B cell (primary cell): ENCODE results near the gene H1-8. TPM values are rescaled to one million over a fixed set of nuclear protein-coding genes. Genes with fewer than 3 reads are reported as not detected.

Experiments used
- ATAC-seq: fragments of 200-7000 bp; cut with Tn5 transposase; one replicate; pipeline ENCODE4 v1.10.0; 2021; ENCODE audit warnings: low read depth, mild to moderate bottlenecking, moderate number of reproducible peaks, moderate library complexity
- CTCF ChIA-PET: fragments of 350-600 bp; sonication (Branson Sonifier 250); formaldehyde crosslinking; loops from one replicate; lab custom pipeline; 2021; ENCODE audit warnings: antibody characterized with exemption, inconsistent platforms; lab: Charles Lee
- POLR2A ChIA-PET: fragments of 350-600 bp; sonication (Branson Sonifier 250); formaldehyde crosslinking; loops from one replicate; lab custom pipeline; 2021; ENCODE audit warnings: antibody characterized with exemption; lab: Charles Lee
- DNase-seq: peaks from one replicate; pipeline ENCODE4 v3.0.0; 2013
- H2AFZ ChIP-seq: 2 replicates; pipeline ENCODE4 v1.6.1; 2012; ENCODE audit warnings: mild to moderate bottlenecking, low read depth, low read length; ENCODE audit not compliant: insufficient read depth, poor library complexity, severe bottlenecking
- H3K27ac ChIP-seq, 2 donors: 1 replicate in 1 of 2; 2 replicates in 1 of 2; pipeline ENCODE4 v1.5.1; 2012 to 2013; ENCODE audit warnings: low read length in 2 of 2, mild to moderate bottlenecking in 2 of 2, moderate library complexity in 1 of 2
- H3K27me3 ChIP-seq, 4 experiments: fragments of 200-600 bp in 1 of 4; sonication (generic) in 1 of 4; replicated peaks in 1 of 4; 1 replicate in 2 of 4; 2 replicates in 2 of 4; pipeline versions ENCODE4 v1.6.1 to v1.7.0; 2013 to 2016; ENCODE audit warnings: low read length in 3 of 4, mild to moderate bottlenecking in 2 of 4, mixed read lengths in 1 of 4, moderate library complexity in 1 of 4; ENCODE audit not compliant: insufficient read depth in 4 of 4, control insufficient read depth in 3 of 4; ENCODE audit errors: control extremely low read depth in 1 of 4
- H3K36me3 ChIP-seq, 2 experiments: replicated peaks in 1 of 2; 1 replicate in 1 of 2; 2 replicates in 1 of 2; pipeline versions ENCODE4 v1.6.1 to v1.7.1; 2013; ENCODE audit warnings: low read length in 1 of 2; ENCODE audit not compliant: insufficient read depth in 2 of 2, control insufficient read depth in 1 of 2; ENCODE audit errors: control extremely low read depth in 1 of 2, extremely low read depth in 1 of 2
- H3K4me1 ChIP-seq, 2 donors: fragments of 200-600 bp in 1 of 2; sonication (generic) in 1 of 2; 1 replicate in 1 of 2; 2 replicates in 1 of 2; pipeline versions ENCODE4 v1.5.1 to v1.6.1; 2013 to 2017; ENCODE audit warnings: low read length in 2 of 2; ENCODE audit not compliant: control insufficient read depth in 2 of 2, insufficient read depth in 2 of 2
- H3K4me2 ChIP-seq: replicated peaks from 2 replicates; pipeline ENCODE3; 2012; ENCODE audit warnings: mild to moderate bottlenecking, low read depth, low read length; ENCODE audit not compliant: poor library complexity, severe bottlenecking
- H3K4me3 ChIP-seq, 5 experiments: fragments of 200-600 bp in 1 of 5; sonication (generic) in 1 of 5; 1 replicate in 3 of 5; 2 replicates in 2 of 5; pipeline versions ENCODE4 v1.5.1 to v1.7.0; 2011 to 2016; ENCODE audit warnings: low read length in 4 of 5, mild to moderate bottlenecking in 4 of 5, low read depth in 2 of 5, control low read depth in 1 of 5, moderate library complexity in 1 of 5; ENCODE audit not compliant: insufficient read depth in 1 of 5; ENCODE audit errors: control extremely low read depth in 1 of 5, extremely low read depth in 1 of 5
- H3K79me2 ChIP-seq: fragments of 200-600 bp; sonication (generic); one replicate; pipeline ENCODE4 v1.6.0; 2016; ENCODE audit warnings: low read length; ENCODE audit not compliant: control insufficient read depth, insufficient read depth
- H3K9ac ChIP-seq: fragments of 200-600 bp; sonication (generic); 2 replicates; pipeline ENCODE4 v1.6.1; 2017; ENCODE audit warnings: mild to moderate bottlenecking, low read length, moderate library complexity
- H3K9me3 ChIP-seq, 3 donors: one replicate each; pipeline versions ENCODE4 v1.6.1 to v1.7.1; 2013; ENCODE audit warnings: low read length in 2 of 3; ENCODE audit not compliant: control insufficient read depth in 2 of 3, insufficient read depth in 1 of 3; ENCODE audit errors: control extremely low read depth in 1 of 3
- H4K20me1 ChIP-seq: 2 replicates; pipeline ENCODE4 v1.6.0; 2012; ENCODE audit warnings: mild to moderate bottlenecking, low read length; ENCODE audit not compliant: insufficient read depth, control insufficient read depth, poor library complexity, severe bottlenecking
- H3K27ac Mint-ChIP-seq: one replicate; pipeline ENCODE4 v1.8.0; 2021; ENCODE audit warnings: mixed read lengths
- H3K27me3 Mint-ChIP-seq: one replicate; pipeline ENCODE4 v1.8.0; 2021; ENCODE audit warnings: mixed read lengths
- H3K4me1 Mint-ChIP-seq: one replicate; pipeline ENCODE4 v1.8.0; 2021; ENCODE audit warnings: mixed read lengths
- H3K4me3 Mint-ChIP-seq: one replicate; pipeline ENCODE4 v1.8.0; 2021; ENCODE audit warnings: mixed read lengths
- H3K9me3 Mint-ChIP-seq: one replicate; pipeline ENCODE4 v1.8.0; 2022; ENCODE audit warnings: mixed read lengths; ENCODE audit not compliant: insufficient read depth
- EZH2 ChIP-seq: IDR thresholded peaks from 2 replicates; pipeline ENCODE4 v1.6.1; 2012; ENCODE audit warnings: borderline replicate concordance, low read depth, mild to moderate bottlenecking, moderate library complexity, low read length; ENCODE audit not compliant: insufficient read depth, poor library complexity, severe bottlenecking
- WGBS: methylation state at CpG from one replicate; pipeline ENCODE4 v1.1.5; 2013; ENCODE audit warnings: missing lambda C conversion rate; ENCODE audit not compliant: insufficient coverage; 5-methylcytosine and 5-hydroxymethylcytosine counted together
- intact Hi-C: fragments of 100-400 bp; cut with micrococcal nuclease; formaldehyde crosslinking; loops from one replicate; pipeline ENCODE4 v1.10.0; 2022
- polyA plus RNA-seq: library from polyadenylated mRNA; depleted of rRNA; stranded (reverse); fragments of >200 nt; gene quantifications from 2 replicates; pipeline ENCODE4 v1.2.3, GENCODE V29; 2012
- total RNA-seq, 2 donors: library from RNA; stranded (reverse); fragments of 120-200 nt in 1 of 2; gene quantifications; 1 replicate in 1 of 2; 2 replicates in 1 of 2; pipeline versions ENCODE4 v1.2.3 to v1.2.4, GENCODE V29; 2013 to 2022
- TF ChIP-seq, protein P1 (sequence below): fragments of 200-600 bp; IDR thresholded peaks from one replicate; pipeline ENCODE4 v1.8.0; 2022; ENCODE audit warnings: antibody characterized with exemption, mild to moderate bottlenecking

Gene H1-8
- total and polyA plus RNA-seq, 2 donors (not counting 1 experiment from before 2014, with no cell fraction given) = not detected

DNA sequence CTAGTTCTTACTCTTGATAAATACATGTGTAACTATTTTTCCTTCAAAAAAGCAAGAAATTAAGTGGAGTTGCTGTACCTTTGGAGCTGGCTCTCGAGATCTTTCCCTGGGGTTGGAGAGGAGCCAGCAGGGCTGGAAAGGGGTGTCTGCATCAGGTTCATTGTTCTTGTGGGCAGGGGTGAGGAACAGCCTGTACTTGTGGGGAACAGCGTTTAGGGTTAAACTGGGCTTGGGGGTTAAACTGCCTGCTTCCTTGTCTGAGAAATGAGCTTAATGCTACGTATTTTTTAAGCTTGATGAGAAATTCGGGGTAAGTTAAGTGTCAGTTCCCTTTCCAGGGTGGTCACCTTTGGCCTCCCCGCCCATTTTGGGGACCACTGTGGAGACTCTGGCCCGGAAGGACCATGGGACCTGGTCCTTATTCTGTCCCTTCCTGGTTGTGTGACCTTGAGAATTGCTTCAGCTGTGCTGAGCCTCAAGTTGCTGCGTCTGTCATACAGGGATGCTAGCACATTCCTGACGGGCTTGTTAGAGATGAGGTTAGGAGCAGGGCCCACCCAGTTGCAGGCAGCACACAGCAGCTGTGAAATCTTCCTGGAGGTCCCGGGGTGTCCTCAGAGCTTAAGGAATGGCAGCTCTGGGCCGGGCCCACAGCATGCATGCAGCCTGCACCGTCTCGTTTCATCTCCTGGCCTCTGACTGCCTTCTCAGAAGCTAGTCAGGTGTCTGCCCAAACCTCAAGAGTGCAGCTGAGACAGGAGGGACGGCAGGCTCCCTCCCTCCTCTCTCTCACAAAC is 11.6 kb downstream of the H1-8 start:
- Mint-ChIP-seq H3K27ac (peak overlapping the region; percentile 32), H3K9me3 (no peaks in the 10 kb centered on the region), H3K4me3 (no peak overlapping the region), H3K4me1 (peaks cover 11% of the 10 kb centered on the region), H3K27me3 (peaks cover 16% of the 10 kb centered on the region)
- no peaks in the 10 kb centered on the region for H3K36me3 ChIP-seq
- intact Hi-C loops = no loop called here
- no peak overlapping the region for H3K4me2 ChIP-seq
- ATAC-seq (no peak), DNase-seq (no peak)
- ChIA-PET CTCF (interaction anchor here (0.5 to 1.6 kb wide), 5 partner anchors 29 to 416 kb away, joined by 3 to 4 read pairs (median 4); no protein-coding TSS in a partner anchor), POLR2A (no interaction called here)
- H3K27ac ChIP-seq = no peak overlapping the region
- H4K20me1 ChIP-seq = no peaks in the 10 kb centered on the region
- H3K4me3 ChIP-seq = no peak overlapping the region
- H3K9ac ChIP-seq = no peak overlapping the region
- no peaks in the 10 kb centered on the region for H3K79me2 ChIP-seq
- H2AFZ ChIP-seq = no peak overlapping the region
- no peaks in the 10 kb centered on the region for H3K9me3 ChIP-seq
- H3K27me3 ChIP-seq = peaks cover 0 to 30% (median 2%) of the 10 kb centered on the region in 4 experiments
- WGBS = 63% methylated on average over 12 of the region's 13 CpGs
- TF ChIP-seq, protein P1, sequence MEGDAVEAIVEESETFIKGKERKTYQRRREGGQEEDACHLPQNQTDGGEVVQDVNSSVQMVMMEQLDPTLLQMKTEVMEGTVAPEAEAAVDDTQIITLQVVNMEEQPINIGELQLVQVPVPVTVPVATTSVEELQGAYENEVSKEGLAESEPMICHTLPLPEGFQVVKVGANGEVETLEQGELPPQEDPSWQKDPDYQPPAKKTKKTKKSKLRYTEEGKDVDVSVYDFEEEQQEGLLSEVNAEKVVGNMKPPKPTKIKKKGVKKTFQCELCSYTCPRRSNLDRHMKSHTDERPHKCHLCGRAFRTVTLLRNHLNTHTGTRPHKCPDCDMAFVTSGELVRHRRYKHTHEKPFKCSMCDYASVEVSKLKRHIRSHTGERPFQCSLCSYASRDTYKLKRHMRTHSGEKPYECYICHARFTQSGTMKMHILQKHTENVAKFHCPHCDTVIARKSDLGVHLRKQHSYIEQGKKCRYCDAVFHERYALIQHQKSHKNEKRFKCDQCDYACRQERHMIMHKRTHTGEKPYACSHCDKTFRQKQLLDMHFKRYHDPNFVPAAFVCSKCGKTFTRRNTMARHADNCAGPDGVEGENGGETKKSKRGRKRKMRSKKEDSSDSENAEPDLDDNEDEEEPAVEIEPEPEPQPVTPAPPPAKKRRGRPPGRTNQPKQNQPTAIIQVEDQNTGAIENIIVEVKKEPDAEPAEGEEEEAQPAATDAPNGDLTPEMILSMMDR = no peak
- no peak for TF ChIP-seq EZH2
- peaks cover 0 to 5% of the 10 kb centered on the region in 2 donors for H3K4me1 ChIP-seq

DNA sequence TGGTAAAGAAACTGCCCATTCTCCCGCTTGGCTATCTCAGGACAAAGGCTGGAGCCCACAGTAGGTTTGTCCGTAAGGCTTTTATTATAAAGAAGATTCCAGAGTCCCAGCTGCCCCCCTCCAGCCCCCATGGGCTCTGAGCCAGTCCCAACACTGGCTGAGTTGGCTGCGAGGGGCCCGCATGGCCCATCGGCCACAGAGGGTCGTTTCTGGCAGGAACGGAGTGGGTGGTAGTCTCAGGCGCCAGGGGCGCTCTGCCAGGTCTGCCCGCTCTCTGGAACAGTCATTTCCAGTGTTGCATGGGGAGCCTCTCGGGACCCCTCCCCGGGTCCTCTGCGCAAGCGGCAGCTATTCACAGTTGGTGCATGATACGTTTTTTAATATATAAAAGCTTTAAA is 12.2 kb downstream of the H1-8 start:
- intact Hi-C loops = no loop called here
- CTCF ChIA-PET = interaction anchor here (1.4 to 1.6 kb wide), 2 partner anchors 72 to 270 kb away, joined by 4 read pairs; no protein-coding TSS in a partner anchor
- Histone ChIP-seq H3K79me2 (no peaks in the 10 kb centered on the region), H3K4me3 (no peak overlapping the region), H2AFZ (no peak overlapping the region), H3K27me3 (peaks cover 0 to 34% (median 2%) of the 10 kb centered on the region in 4 experiments), H4K20me1 (no peaks in the 10 kb centered on the region), H3K27ac (no peak overlapping the region), H3K9me3 (no peaks in the 10 kb centered on the region), H3K36me3 (no peaks in the 10 kb centered on the region), H3K9ac (no peak overlapping the region), H3K4me2 (no peak overlapping the region), H3K4me1 (peaks cover 0 to 5% of the 10 kb centered on the region in 2 donors)
- Mint-ChIP-seq H3K27me3 (peaks cover 16% of the 10 kb centered on the region), H3K4me3 (no peak overlapping the region), H3K27ac (no peak overlapping the region), H3K4me1 (peaks cover 11% of the 10 kb centered on the region), H3K9me3 (no peaks in the 10 kb centered on the region)
- ATAC-seq (no peak), DNase-seq (no peak)
- WGBS = 55% methylated on average over 9 of the region's 15 CpGs
- TF ChIP-seq, protein P1 = no peak
- TF ChIP-seq EZH2 = no peak
- POLR2A ChIA-PET = no interaction called here
